Body of pancreas (tissue), 4 donors: ENCODE data around the gene MAP2K1.

Source experiments
- CTCF ChIP-seq, 7 experiments: fragments of 450-650 bp in 4 of 7; fragments of 200-600 bp in 3 of 7; sonication (generic) in 3 of 7; IDR thresholded peaks; one replicate each; pipeline ENCODE4 v1.5.1; 2016 to 2019; ENCODE audit warnings: antibody characterized with exemption in 7 of 7
- POLR2A ChIP-seq, 3 donors: fragments of 450-650 bp; IDR thresholded peaks; one replicate each; pipeline ENCODE4 v1.6.1; 2016; ENCODE audit warnings: antibody characterized with exemption in 3 of 3, mild to moderate bottlenecking in 2 of 3

GRCh38 chr15:66404122-66404521, 17.4 kb downstream of the MAP2K1 start:
- no peak for TF ChIP-seq POLR2A (IDR thresholded peaks at IDR 0.05)
- TF ChIP-seq CTCF (IDR thresholded peaks at IDR 0.05) = no peak
